HG02642 (cell line): ENCODE measurements around the gene LRRC47.

ENCODE experiments used
- ATAC-seq: cut with Tn5 transposase; IDR thresholded peaks from one replicate; pipeline ENCODE4 v1.9.1; 2021; ENCODE audit warnings: mild to moderate bottlenecking; ENCODE audit not compliant: unreplicated experiment, poor library complexity

LRRC47 gene

GRCh38 chr1:3796215-3797061, at the start of gene LRRC47:
LRRC47 (minus strand) TSS chr1:3796498; CDS start chr1:3796476, 22 bp downstream.
- ATAC-seq: peak; percentile 97

- no peak for ATAC-seq
These were observed 46.6 kb upstream of the LRRC47 start for GRCh38 chr1:3842912-3843311.

GRCh38 chr1:3841491-3841890, 45.2 kb upstream of the LRRC47 start:
- no peak for ATAC-seq

- no peak for ATAC-seq
These were observed 42.5 kb upstream of the LRRC47 start for GRCh38 chr1:3838788-3839187.

GRCh38 chr1:3837685-3838084, 41.4 kb upstream of the LRRC47 start:
- no peak for ATAC-seq

GRCh38 chr1:3837200-3837599, 40.9 kb upstream of the LRRC47 start:
- no peak for ATAC-seq

GRCh38 chr1:3836421-3836820, 40.1 kb upstream of the LRRC47 start:
- ATAC-seq: no peak

GRCh38 chr1:3834701-3835100, 38.4 kb upstream of the LRRC47 start:
- ATAC-seq: no peak

GRCh38 chr1:3831689-3832088, 35.4 kb upstream of the LRRC47 start:
- ATAC-seq: no peak

GRCh38 chr1:3828391-3828790, 32.1 kb upstream of the LRRC47 start:
- ATAC-seq: no peak

GRCh38 chr1:3827813-3828307, 31.6 kb upstream of the LRRC47 start:
- no peak for ATAC-seq

- no peak for ATAC-seq
These were observed 29.1 kb upstream of the LRRC47 start for GRCh38 chr1:3825356-3825755.

- no peak for ATAC-seq
These were observed 28.4 kb upstream of the LRRC47 start for GRCh38 chr1:3824650-3825049.

- ATAC-seq: no peak
These were observed 26.1 kb upstream of the LRRC47 start for GRCh38 chr1:3822421-3822820.

GRCh38 chr1:3821908-3822307, 25.6 kb upstream of the LRRC47 start:
- no peak for ATAC-seq

- ATAC-seq: no peak
These were observed 25.1 kb upstream of the LRRC47 start for GRCh38 chr1:3821447-3821846.

- ATAC-seq: no peak
These were observed 24.7 kb upstream of the LRRC47 start for GRCh38 chr1:3821004-3821403.

- no peak for ATAC-seq
These were observed 24.0 kb upstream of the LRRC47 start for GRCh38 chr1:3820316-3820715.

- no peak for ATAC-seq
These were observed 23.5 kb upstream of the LRRC47 start for GRCh38 chr1:3819771-3820200.

- no peak for ATAC-seq
These were observed 21.7 kb upstream of the LRRC47 start for GRCh38 chr1:3817821-3818597.

GRCh38 chr1:3817138-3817740, 20.9 kb upstream of the LRRC47 start:
- ATAC-seq: no peak
